Bronchial epithelial cell (primary cell): ENCODE measurements around the gene ST6GALNAC1. TPM values are rescaled to one million over a fixed set of nuclear protein-coding genes. Genes with fewer than 3 reads are reported as not detected.

Experiments
- DNase-seq: peaks from one replicate; pipeline ENCODE4 v3.0.0-alpha.2; 2010; ENCODE audit warnings: low read depth
- FAIRE-seq: peaks from 2 replicates; lab custom pipeline; 2011; peaks lifted over from hg19 to GRCh38; lab: Jason Lieb, UNC
- H3K27me3 ChIP-seq: 2 replicates; pipeline ENCODE4 v1.5.1; 2011; ENCODE audit warnings: low read length; ENCODE audit not compliant: control insufficient read depth, insufficient read depth
- H3K36me3 ChIP-seq: 2 replicates; pipeline ENCODE4 v1.5.1; 2011; ENCODE audit warnings: low read length; ENCODE audit not compliant: control insufficient read depth, insufficient read depth
- H3K4me3 ChIP-seq: 2 replicates; pipeline ENCODE4 v1.5.1; 2011; ENCODE audit warnings: mild to moderate bottlenecking, low read depth, low read length, control low read depth
- CTCF ChIP-seq: IDR thresholded peaks from 2 replicates; pipeline ENCODE4 v1.5.1; 2011; ENCODE audit warnings: mild to moderate bottlenecking, moderate library complexity, low read length, control low read depth, inconsistent platforms; ENCODE audit not compliant: insufficient read depth, severe bottlenecking
- total RNA-seq: library from RNA; depleted of rRNA; stranded (reverse); fragments of >200 nt; gene quantifications from 2 replicates; pipeline ENCODE4 v1.2.1, GENCODE V29; 2014

The ST6GALNAC1 gene
- total RNA-seq, 1 donor from 2014 or later, result 5.0 TPM

GRCh38 chr17:76672892-76673291, 29.3 kb upstream of the ST6GALNAC1 start:
- Histone ChIP-seq H3K27me3 (no peaks in the 10 kb centered on the region), H3K36me3 (no peaks in the 10 kb centered on the region), H3K4me3 (no peak overlapping the region)
- DNase-seq (no peak), FAIRE-seq (no peak)
- TF ChIP-seq CTCF, result no peak

GRCh38 chr17:76672270-76672851, 28.8 kb upstream of the ST6GALNAC1 start:
- DNase-seq, result peak; percentile 35
- no peak for TF ChIP-seq CTCF
- Histone ChIP-seq H3K27me3 (no peaks in the 10 kb centered on the region), H3K36me3 (no peaks in the 10 kb centered on the region), H3K4me3 (peak overlapping the region; percentile 54)
- FAIRE-seq, result no peak

GRCh38 chr17:76671912-76672262, 28.3 kb upstream of the ST6GALNAC1 start:
- no peak for FAIRE-seq
- H3K27me3 ChIP-seq, result no peaks in the 10 kb centered on the region
- H3K4me3 ChIP-seq, result peak overlapping the region; percentile 54
- no peak for TF ChIP-seq CTCF
- H3K36me3 ChIP-seq, result no peaks in the 10 kb centered on the region
- DNase-seq, result no peak

GRCh38 chr17:76671123-76671911, 27.8 kb upstream of the ST6GALNAC1 start:
- H3K4me3 ChIP-seq, result peak overlapping the region; percentile 54
- TF ChIP-seq CTCF, result no peak

GRCh38 chr17:76670718-76671122, 27.2 kb upstream of the ST6GALNAC1 start:
- no peak for TF ChIP-seq CTCF
- DNase-seq, result no peak
- FAIRE-seq, result no peak
- no peaks in the 10 kb centered on the region for H3K36me3 ChIP-seq
- no peak overlapping the region for H3K4me3 ChIP-seq
- H3K27me3 ChIP-seq, result no peaks in the 10 kb centered on the region

More at GRCh38 chr17:76671123-76671911, 27.8 kb upstream of the ST6GALNAC1 start:
- Histone ChIP-seq H3K27me3 (no peaks in the 10 kb centered on the region), H3K36me3 (no peaks in the 10 kb centered on the region)
- FAIRE-seq (peak; percentile 72), DNase-seq (peak; percentile 98)
